GM21423 (cell line): ENCODE results near the gene CSF3R.
A peak's percentile ranks its signal among the peaks of the same experiment; 100 is the strongest.
"Not testable (repeated sequence)": the region's sequence is repeated elsewhere in the genome, so short reads cannot be mapped to it uniquely, and the experiment has no call there.

Source experiments
- ATAC-seq: cut with Tn5 transposase; IDR thresholded peaks from one replicate; pipeline ENCODE4 v1.9.1; 2021; ENCODE audit warnings: mild to moderate bottlenecking, moderate library complexity; ENCODE audit not compliant: unreplicated experiment

Gene CSF3R

DNA sequence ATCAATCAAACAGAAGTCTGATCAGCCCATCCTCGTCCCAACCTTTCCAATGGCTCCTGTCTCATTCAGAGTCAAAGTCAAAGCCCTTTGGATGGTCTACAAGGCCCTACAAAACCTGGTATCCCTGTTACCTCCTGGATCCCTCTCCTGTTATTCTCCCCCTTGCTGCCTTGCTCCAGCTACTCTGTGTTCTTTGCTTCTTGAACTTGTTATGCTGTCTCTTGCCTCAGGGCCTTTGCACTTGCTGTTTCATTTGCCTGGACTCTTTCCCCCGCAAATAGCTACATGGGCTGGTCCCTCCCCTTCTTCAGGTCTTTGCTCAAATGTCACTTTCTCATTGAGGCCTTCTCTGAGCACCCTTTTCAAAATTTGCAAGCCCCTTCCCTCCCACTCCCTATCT is 1.4 kb upstream of the CSF3R start:
- ATAC-seq, result no peak

DNA sequence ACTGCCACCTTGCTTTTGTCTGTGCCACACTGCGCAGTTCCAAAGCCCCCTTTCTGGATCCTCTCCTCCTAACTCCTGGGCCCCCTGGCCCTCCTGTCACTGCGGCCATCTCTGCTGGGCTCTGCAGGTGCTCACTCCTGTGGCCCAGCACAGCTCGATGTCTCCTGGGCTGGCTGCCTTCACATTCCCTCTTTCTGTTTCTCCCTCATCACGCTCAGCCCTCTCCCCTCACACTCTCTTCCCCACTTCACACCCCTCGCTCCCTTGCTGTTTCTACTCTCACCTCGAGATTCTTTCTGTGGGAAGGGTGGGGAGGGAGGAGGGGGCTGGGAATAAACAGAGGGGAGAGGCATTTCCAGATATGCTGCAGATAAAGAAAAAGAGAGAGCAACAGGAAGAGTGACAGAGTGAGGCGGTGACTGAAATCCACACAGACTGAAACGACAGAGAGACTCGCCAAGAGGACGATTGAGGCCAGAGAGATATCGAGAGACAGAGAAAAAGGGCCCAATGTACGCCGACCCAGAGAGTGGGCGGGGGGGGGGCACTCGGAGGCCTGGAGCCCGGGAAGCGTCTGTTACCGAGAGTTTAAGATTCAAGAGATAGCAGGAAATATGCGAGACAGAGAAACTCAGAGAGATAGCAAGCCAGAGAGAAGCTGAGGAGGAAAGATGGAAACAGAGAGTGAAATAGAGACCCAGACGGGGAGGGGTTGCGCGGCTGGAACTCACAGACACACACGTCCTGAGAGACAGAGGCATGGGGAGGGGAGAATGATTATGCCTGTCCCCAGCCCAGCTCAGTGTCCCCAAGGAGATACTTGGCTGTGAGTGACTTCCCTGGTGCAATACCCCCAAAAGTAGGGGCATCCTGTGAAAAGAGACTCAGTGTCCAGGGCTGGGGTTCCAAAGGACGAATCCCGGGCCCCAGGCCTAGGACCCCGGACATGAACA is 666 bp downstream of the CSF3R start:
- ATAC-seq, result no peak

DNA sequence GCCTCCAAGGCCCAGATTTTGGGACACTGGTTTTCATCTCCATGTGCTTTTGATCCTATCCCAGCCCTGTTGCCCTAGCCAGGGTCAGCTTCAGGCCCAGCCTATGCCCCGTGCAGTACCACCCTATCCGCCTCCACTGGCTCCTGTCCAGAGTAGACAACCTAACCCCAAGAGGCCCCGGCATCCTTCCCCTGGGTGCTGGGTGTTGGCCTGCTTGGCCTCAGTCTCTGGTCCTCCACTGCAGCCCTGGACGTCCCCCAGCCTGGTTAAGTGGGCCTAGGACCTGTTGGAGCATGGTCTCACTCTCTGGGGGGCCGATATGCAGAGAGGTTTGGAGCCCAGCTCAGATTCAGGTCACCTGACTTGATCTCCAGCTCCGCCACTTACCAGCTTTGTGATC is 1.6 kb downstream of the CSF3R start:
- ATAC-seq, result no peak

DNA sequence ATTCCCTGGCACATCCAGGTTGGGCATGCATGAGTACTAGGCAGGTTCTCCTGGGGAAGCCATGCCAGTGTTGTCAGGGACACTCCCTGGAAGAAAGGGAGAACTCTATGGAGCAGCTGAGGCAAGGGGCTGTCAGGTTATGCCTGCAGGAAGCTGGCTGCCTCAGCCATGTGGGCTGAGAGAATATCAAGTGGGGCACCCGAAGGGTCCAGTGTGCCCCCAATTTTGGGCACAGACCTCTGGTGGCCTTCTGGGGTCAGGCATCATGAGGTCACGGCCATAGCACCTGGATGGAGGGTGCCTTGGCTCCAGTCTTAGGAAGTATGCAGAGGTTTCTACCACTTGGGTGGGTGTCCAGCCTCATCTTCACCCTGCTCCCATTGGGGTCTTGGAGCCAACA is 2.6 kb downstream of the CSF3R start:
- no peak for ATAC-seq

DNA sequence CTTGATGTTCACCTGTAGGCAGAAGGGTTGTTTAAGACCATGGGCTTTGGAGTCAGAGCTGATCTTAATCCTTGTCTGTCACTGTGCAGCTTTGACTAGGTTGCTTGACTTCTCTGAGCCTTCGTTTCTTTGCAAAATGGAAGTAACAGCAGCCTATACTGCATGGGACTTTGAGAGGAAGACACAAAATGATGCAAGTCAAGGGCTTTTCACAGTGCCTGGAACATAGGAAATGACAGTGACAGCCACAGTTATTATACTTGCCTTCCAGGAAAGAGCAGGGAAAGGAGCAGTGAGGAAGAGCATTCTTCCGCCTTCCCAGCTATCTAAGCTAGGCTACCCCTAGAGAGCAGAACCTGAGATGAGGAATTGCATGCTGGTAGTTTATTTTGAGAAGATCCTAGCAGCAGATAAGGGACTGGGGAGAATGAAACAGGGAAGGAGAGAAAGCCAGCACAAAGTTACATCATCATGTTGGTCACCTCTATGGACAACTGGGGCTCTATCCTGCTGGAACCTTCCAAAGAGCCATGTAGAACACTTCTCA is 3.1 kb downstream of the CSF3R start:
- ATAC-seq, result no peak

DNA sequence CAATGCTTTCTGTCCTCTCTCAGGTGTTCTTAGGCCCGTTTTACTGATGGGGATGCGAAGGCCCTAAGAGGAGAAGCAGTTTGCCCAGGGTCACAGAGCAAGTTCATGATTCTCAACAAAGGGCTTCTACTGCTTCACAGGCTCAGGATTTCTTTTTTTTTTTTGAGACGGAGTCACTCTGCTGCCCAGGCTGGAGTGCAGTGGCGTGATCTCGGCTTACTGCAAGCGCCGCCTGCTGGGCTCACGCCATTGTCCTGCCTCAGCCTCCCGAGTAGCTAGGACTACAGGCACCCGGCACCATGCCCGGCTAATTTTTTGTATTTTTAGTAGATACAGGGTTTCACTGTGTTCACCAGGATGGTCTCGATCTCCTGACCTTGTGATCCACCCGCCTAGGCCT is 5.1 kb downstream of the CSF3R start:
- not testable (repeated sequence) for ATAC-seq

DNA sequence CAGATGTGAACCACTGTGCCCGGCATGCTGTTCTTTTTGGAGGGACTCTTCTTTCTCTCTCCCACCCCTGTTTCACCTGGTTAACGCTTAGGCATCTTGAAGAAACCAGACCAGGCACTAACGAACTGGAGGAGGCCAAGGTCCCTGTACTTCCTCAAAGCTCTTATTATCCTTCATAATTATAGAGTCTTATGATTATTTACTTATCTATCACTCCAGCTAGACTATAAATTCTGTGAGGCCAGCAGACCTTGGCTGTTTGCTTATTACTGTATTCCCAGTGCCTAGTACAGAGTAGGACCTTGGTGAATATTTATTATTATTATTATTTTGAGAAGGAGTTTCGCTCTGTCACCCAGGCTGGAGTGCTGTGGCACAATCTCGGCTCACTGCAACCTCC is 5.8 kb downstream of the CSF3R start:
- no peak for ATAC-seq

DNA sequence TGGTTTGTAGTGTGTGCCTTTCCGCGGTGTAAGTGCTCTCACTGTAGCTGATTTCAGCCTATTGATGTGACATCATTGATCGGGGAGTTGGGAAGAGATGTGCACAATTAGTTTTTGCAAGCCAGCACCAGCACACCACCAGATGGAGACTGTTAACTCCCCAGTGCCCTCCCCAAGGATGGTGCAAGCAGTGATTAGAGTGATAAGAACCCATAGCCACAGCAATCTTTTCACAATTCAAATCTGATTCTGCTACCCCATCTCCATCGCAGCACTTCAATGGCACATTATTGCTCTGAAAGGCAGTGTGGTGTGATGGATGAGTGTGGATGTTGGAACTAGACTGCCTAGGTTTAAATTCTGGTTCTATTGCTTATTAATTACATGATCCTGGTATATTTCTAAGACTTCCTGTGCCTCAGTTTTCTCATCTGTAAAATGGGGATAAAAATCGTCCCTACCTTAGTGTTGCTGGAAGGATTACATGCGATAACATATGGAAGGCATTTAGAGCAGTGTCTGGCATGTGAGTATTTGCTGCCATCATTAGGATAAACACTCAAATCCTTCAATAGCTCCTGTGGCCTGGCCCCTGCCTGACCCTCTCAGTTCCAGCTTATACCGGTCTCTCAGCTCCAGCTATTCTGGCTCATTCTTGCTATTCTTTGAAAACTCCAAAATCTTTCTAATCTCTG is 6.7 kb downstream of the CSF3R start:
- no peak for ATAC-seq

DNA sequence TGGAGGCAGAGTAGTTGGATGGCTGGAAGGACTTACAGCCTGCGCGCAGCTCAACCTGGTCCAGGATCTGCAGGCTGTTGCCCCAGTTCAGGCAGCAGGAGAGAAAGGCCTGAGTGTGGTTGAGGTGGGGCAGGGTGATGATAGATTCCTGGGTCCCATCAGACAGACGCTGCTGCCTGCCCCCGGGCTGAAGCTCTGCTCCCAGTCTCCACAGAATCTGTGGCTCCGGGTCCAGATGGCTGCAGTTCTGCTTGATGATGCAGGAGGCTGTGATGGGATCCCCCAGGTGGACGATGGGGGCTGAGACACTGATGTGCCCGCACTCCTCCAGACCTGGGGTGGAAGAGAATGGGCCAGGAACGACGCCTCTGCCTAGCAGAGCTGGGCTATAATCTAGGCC is 7.4 kb downstream of the CSF3R start:
- no peak for ATAC-seq

DNA sequence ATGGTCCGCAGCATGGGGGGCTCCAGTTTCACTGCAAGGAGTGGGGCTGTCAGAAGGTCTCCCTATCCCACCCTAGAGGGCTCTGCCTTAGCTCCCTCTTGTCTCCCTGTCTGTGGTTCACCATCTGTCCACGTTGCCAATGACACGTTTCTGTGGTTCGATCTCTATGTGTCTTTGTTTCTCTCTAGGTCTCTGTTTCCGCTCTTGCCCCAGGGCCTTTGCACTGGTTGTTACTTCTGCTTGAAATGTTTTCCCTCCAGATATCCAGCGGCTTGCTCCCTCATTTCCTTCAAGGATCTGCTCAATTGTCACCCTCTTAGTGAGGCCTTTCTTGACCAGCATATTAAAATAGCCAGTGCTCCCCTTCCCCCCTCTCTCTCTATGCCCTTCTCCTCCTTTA is 10.1 kb downstream of the CSF3R start:
- no peak for ATAC-seq

DNA sequence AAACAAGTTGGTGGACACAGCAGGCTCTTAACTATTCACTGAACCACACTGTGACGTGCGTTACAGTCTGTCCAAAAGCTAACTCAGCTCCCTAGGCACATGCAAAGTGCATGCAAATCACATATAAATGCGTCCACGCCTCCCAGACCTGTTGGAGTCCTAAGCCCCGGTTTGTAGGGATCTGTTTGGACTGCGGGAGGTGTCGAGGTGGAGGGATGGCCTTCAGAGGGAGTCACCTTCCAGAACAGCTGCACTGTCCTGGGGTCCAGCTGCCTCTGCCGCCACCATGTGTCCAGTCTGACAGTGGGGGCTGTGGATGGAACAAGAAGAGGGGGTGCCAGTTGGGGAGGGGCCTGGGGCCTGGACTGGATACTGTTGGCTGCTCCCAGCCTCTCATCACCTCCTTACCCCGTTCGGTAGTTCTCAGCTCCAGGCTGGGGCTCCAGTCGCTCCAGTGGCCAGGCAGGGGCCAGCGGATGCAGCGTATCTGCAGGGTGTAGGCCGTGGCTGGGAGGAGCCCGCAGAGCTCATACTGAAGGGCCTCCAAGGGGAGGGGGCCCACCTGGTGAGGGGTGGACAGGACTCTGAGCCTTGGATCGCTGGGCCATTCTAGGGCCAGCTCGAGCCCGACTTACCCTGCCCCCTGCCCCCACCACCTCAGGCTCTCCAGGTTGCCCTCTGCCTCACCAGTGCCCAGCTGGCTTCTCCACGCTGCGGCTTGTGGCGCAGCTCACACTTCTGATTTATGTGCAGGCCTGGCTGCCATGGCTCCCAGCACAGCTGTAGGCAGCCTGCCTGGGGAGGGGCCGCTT is 10.7 kb downstream of the CSF3R start:
- no peak for ATAC-seq

DNA sequence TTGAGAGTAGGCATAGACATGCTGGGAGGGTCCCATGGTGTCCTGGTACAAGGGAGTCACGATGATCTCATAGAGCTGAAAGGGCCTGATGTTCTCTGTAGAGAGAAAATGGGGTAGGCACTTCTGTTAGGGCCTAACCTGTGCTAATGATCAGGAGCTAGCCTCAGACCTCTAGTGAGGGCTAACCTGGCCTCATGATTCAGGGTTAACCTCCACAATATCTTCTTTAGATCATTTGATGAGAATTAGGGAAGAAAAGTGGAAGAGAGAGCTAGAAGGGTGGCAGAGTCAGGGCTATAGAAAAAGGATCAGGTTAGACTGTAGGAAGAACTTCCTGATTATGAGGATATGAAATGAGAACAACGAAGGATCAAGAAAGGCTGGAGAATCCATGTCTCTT is 13.6 kb downstream of the CSF3R start:
- no peak for ATAC-seq

DNA sequence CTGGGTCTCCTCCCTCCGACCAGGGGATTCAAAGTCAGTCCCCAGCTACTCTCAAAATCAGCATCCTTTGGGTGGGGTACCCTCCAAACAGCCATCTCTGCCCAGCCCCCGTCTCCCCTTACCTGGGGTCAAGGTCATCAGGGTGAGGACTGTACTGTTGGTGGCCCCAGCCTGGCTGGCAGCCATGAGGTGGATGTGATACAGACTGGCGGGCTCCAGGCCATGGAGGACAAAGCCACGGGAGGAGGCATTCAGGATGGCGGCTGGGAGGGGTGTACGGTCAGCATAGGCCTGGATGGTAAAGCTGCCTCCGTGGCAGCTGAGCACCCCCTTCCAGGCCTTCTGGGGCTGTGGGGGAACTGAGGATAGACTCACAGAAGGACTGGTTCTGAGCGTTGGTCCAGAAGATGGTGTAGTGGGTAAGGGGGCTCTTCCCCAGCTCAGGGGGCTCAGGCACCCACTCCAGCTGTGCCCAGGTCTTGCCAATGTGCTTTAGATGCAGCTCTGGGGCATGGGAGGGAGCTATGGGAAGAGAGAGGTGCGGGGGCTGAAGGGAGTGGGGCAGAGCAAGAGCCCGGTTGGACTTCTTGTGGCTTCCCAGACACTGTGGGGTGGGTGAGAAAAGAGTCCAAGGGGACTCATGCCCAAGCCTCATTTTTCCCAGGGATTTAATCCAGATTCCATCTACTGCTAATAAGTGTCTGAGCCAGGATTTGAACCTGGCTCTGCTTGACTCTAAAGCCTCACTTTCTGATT is 14.8 kb downstream of the CSF3R start:
- no peak for ATAC-seq

DNA sequence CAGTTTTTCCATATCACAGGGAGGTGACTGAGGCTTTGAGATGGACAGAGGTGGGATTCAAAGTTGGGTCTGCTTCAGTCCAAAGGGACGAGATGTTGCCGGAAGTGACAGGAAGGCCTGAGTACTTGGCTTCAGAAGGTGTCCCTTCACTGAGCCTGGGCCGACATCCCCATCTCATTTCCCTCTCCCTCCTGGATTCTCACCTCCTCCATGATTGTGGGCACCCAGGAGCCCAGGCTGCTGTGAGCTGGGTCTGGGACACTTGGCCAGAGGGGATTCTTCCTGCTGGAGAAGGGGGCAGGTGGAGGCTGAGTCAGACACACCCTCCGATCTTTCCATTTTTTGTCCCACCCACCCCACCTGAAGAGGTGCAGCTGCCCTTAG is 15.7 kb downstream of the CSF3R start:
- ATAC-seq, result no peak

DNA sequence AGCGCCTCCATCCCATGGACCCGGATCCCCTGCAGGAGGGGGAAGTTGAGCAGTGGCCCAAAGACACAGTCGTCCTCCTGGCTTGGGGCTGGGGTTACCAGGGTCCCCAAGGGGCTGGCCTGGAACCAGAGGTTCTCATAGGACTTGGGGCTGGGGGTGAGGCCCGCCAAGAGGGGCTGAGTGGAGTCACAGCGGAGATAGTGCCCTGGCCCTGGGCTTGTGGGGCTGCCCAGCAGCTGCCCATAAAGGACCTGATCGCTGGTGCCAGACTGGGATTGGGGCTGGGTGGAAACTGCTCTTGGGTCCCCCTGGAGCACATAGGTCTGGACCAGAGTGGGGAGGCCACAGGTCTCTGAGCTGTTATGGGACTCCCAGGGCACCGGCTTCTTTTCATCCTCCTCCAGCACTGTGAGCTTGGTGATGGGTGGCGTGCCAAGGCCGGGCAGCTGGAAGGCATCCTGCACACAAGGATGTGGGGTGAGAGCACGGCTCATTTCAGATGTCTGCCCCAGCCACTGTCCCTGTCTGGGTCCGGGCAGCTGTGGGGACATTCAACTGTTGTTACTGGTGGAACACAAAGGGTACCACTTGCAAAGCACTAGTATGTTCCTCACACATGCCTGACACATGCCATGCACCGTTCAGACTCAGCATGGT is 16.2 kb downstream of the CSF3R start:
- ATAC-seq, result no peak

DNA sequence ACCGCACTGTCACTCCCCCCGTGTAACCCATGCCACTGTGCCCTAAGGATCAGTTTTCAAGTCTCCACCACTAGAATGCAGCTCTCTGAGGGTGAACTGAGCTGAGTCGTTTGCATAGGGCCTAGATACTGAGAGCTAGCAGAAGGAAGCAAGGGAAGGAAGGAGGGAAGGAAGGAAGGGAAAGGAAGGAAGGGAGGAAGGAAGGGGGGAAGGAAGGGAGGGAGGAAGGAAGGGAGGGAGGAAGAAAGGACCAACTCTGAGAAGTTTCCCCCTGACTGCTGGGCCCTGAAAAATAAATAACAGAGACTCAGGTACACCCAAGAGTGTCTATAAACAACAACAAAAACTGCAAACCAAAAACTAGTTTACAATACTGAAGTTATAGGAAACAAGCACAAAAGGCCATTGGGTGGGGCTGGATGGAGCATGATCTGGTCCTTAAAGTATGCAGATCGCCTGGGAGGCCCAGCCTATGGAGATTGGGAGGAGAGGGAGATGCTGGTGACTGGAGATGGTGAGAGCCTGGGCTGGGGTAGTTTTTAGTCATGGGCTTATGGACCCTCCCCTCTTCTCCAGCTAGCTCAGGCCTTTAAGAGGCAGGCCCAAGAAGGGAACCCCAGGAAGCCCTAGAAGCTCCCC is 16.9 kb downstream of the CSF3R start:
- ATAC-seq, result no peak

DNA sequence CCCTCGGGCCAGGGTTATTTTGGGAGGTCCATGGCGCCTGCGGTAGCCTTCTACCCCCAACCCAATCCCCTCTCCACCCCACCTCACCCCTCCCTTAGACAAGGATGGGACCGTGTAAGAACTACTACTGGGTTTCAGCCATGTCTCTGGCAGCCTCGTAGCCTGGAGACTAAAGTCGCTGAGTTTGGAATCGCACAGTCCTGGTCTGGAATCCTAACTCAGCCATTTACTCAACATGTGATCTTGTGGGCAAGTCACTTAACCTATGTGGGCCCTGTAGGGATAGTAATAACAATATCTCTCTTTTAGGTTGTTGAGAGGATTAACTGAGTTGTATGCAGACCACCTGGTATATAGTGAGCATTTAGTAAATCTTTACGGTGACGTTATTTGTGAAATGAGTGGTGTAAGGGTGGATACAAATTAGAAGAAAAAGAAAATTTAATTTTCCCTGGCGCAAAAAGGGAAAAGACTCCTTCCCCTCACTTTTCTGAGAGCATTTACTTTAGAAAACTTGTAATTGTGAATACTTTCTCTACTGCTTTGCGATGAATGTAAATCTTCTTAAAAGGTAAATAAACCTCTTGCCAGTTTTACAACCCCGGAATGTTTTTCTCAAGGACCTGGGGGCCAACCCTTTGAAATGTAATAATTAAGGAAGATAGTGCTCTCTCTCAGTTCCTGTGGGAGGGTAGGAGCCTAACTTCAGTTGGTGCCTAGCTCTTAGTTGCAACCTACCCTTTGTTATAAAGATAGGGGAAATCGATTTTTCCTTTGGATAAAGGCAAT is 17.9 kb downstream of the CSF3R start:
- no peak for ATAC-seq

DNA sequence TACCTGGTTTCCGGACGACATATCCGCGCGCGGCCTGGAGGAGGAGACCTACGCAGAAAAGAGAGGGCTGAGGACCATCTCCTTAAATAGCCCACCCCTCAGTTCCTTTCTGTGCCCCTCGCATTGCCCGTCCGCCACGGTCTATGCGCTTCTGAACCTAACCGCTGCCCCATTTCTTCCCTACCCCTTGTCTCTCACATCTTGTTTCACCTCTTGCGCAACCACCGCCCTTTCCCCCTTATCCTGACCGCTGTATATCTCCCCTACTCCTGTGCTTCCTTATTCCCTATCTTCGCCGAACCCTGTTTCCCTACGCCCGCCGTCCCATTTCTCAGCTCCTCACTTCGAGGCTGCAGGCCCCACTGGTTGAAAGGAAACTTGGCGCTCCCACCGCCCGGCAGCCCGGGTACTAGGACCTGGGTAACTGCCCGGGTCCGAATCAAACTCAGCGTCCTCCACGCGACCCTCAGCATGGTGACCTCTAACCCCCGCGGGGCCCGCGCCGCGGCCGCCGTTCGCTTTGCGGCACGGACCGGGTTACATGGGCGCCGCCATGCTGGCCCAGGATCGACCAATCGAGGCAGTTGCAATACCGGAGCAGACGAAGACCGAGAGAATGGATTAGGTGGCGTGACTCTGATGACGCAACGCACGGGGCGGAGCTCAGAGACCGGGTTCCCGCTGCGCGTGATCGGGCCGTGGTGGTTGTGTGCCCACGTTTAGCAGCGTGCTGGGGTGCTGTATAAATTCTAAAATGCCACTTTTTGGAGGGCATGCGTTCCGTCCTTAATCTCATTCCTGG is 18.7 kb downstream of the CSF3R start, which contains the start of gene MRPS15:
Gene MRPS15, minus strand, starts transcription at position 582 of the 802 bp plus-strand sequence. Its CDS starts 109 bp downstream, at position 473.
- ATAC-seq, result peak; percentile 95
